H1 (cell line): ENCODE results near the gene WDR7. TPM values are rescaled to one million over a fixed set of nuclear protein-coding genes. Genes with fewer than 3 reads are reported as not detected.

Source experiments
- CTCF ChIA-PET: fragments of 300-600 bp; sonication (Branson Sonifier 250); formaldehyde crosslinking; loops from one replicate; lab custom pipeline; 2021; ENCODE audit not compliant: partially characterized antibody; lab: Charles Lee
- POLR2A ChIA-PET: fragments of 300-600 bp; sonication (Branson Sonifier 250); formaldehyde crosslinking; loops from one replicate; lab custom pipeline; 2021; ENCODE audit warnings: inconsistent platforms; ENCODE audit not compliant: partially characterized antibody; lab: Charles Lee
- DNase-seq, 2 experiments: peaks; one replicate each; pipeline versions ENCODE4 v3.0.0 to v3.0.0-alpha.2; 2010 to 2022; ENCODE audit warnings: low spot score in 2 of 2, low read depth in 1 of 2, mixed read lengths in 1 of 2
- FAIRE-seq: peaks from 2 replicates; lab custom pipeline; 2011; peaks lifted over from hg19 to GRCh38; lab: Jason Lieb, UNC
- H2AFZ ChIP-seq: 2 replicates; pipeline ENCODE4 v1.8.1; 2012; ENCODE audit warnings: low read length, inconsistent platforms
- H2AK5ac ChIP-seq: 2 replicates; pipeline ENCODE4 v1.6.1; 2013; ENCODE audit warnings: low read depth, low read length
- H2BK120ac ChIP-seq: replicated peaks from 2 replicates; pipeline ENCODE3; 2013; ENCODE audit warnings: low read depth, low read length, inconsistent platforms
- H2BK12ac ChIP-seq: 2 replicates; pipeline ENCODE4 v1.6.1; 2013; ENCODE audit warnings: low read depth, low read length
- H2BK15ac ChIP-seq: 2 replicates; pipeline ENCODE4 v1.6.1; 2013; ENCODE audit warnings: low read length
- H2BK20ac ChIP-seq: 2 replicates; pipeline ENCODE4 v1.6.1; 2013; ENCODE audit warnings: low read length
- H2BK5ac ChIP-seq: 2 replicates; pipeline ENCODE4 v1.6.1; 2013; ENCODE audit warnings: low read depth, low read length
- H3K14ac ChIP-seq: 2 replicates; pipeline ENCODE4 v1.6.1; 2013; ENCODE audit warnings: inconsistent platforms; ENCODE audit not compliant: insufficient read length
- H3K18ac ChIP-seq: 2 replicates; pipeline ENCODE4 v1.6.1; 2013; ENCODE audit warnings: low read length; ENCODE audit errors: extremely low read depth
- H3K23ac ChIP-seq: 2 replicates; pipeline ENCODE4 v1.6.1; 2013; ENCODE audit warnings: inconsistent platforms; ENCODE audit not compliant: insufficient read length
- H3K23me2 ChIP-seq: 2 replicates; pipeline ENCODE4 v1.6.1; 2013; ENCODE audit warnings: low read depth, low read length
- H3K27ac ChIP-seq: 2 replicates; pipeline ENCODE4 v1.6.1; 2011; ENCODE audit warnings: low read depth, low read length, inconsistent platforms
- H3K27me3 ChIP-seq, 4 experiments: replicated peaks in 1 of 4; 1 replicate in 1 of 4; 2 replicates in 3 of 4; pipeline versions ENCODE4 v1.6.1 to v1.8.1; 2011 to 2013; ENCODE audit warnings: low read length in 3 of 4, mild to moderate bottlenecking in 3 of 4, inconsistent platforms in 2 of 4, mixed read lengths in 2 of 4, moderate library complexity in 1 of 4; ENCODE audit not compliant: control insufficient read depth in 3 of 4, insufficient read depth in 3 of 4; ENCODE audit errors: extremely low read depth in 1 of 4
- H3K36me3 ChIP-seq, 4 experiments: 2 replicates each; pipeline versions ENCODE4 v1.6.1 to v1.8.1; 2011 to 2013; ENCODE audit warnings: mild to moderate bottlenecking in 4 of 4, low read length in 3 of 4, moderate library complexity in 2 of 4, control low read depth in 1 of 4, inconsistent platforms in 1 of 4; ENCODE audit not compliant: insufficient read depth in 4 of 4, control insufficient read depth in 2 of 4
- H3K4ac ChIP-seq: replicated peaks from 2 replicates; pipeline ENCODE3; 2013; ENCODE audit warnings: low read length, low read depth, mixed read lengths, inconsistent platforms; ENCODE audit not compliant: insufficient read length
- H3K4me1 ChIP-seq, 4 experiments: replicated peaks in 1 of 4; 1 replicate in 1 of 4; 2 replicates in 3 of 4; pipeline versions ENCODE4 v1.6.1 to v1.8.1; 2011 to 2013; ENCODE audit warnings: low read length in 3 of 4, inconsistent platforms in 2 of 4, mixed read lengths in 1 of 4; ENCODE audit not compliant: insufficient read depth in 4 of 4, control insufficient read depth in 3 of 4
- H3K4me2 ChIP-seq, 2 experiments: 2 replicates each; pipeline versions ENCODE4 v1.6.1 to v1.8.1; 2011 to 2013; ENCODE audit warnings: low read depth in 2 of 2, low read length in 2 of 2, control low read depth in 1 of 2, inconsistent platforms in 1 of 2, mild to moderate bottlenecking in 1 of 2; ENCODE audit not compliant: insufficient read depth in 1 of 2
- H3K4me3 ChIP-seq, 4 experiments: fragments of 200-600, 300-600 bp in 1 of 4; sonication (generic), shearing (Covaris generic), sonication (Bioruptor Twin) in 1 of 4; 2 replicates each; pipeline versions ENCODE4 v1.5.1 to v1.8.1; 2011 to 2016; ENCODE audit warnings: low read length in 4 of 4, low read depth in 3 of 4, control low read depth in 2 of 4, inconsistent platforms in 2 of 4, mild to moderate bottlenecking in 2 of 4, mixed read lengths in 1 of 4, moderate library complexity in 1 of 4; ENCODE audit not compliant: insufficient read depth in 2 of 4; ENCODE audit errors: extremely low read depth in 1 of 4
- H3K56ac ChIP-seq: replicated peaks from 2 replicates; pipeline ENCODE3; 2013; ENCODE audit warnings: low read depth, mild to moderate bottlenecking, mixed read lengths, low read length, inconsistent platforms; ENCODE audit not compliant: insufficient read length
- H3K79me1 ChIP-seq: 2 replicates; pipeline ENCODE4 v1.6.1; 2013; ENCODE audit warnings: low read depth, low read length, control low read depth
- H3K79me2 ChIP-seq, 2 experiments: 2 replicates each; pipeline versions ENCODE4 v1.6.1 to v1.8.1; 2012 to 2013; ENCODE audit warnings: low read length in 2 of 2, mild to moderate bottlenecking in 2 of 2, inconsistent platforms in 1 of 2; ENCODE audit not compliant: insufficient read depth in 2 of 2, control insufficient read depth in 1 of 2
- H3K9ac ChIP-seq, 4 experiments: replicated peaks in 1 of 4; 1 replicate in 1 of 4; 2 replicates in 3 of 4; pipeline versions ENCODE4 v1.6.1 to v1.8.1; 2011 to 2013; ENCODE audit warnings: low read depth in 3 of 4, low read length in 3 of 4, control low read depth in 2 of 4, mild to moderate bottlenecking in 2 of 4, moderate library complexity in 2 of 4, inconsistent platforms in 1 of 4; ENCODE audit errors: extremely low read depth in 1 of 4
- H3K9me3 ChIP-seq, 2 experiments: 2 replicates each; pipeline versions ENCODE4 v1.6.1 to v1.8.1; 2012 to 2013; ENCODE audit warnings: mild to moderate bottlenecking in 2 of 2, moderate library complexity in 2 of 2, control low read depth in 1 of 2, inconsistent platforms in 1 of 2, low read depth in 1 of 2, low read length in 1 of 2, mixed read lengths in 1 of 2; ENCODE audit not compliant: insufficient read depth in 2 of 2
- H4K20me1 ChIP-seq, 2 experiments: replicated peaks in 1 of 2; 2 replicates each; pipeline versions ENCODE3 to v1.8.1; 2011 to 2013; ENCODE audit warnings: inconsistent platforms in 2 of 2, low read length in 2 of 2, mild to moderate bottlenecking in 1 of 2; ENCODE audit not compliant: insufficient read depth in 2 of 2, control insufficient read depth in 1 of 2
- H4K5ac ChIP-seq: 2 replicates; pipeline ENCODE4 v1.6.1; 2013; ENCODE audit warnings: low read length, low read depth, mixed read lengths, inconsistent platforms; ENCODE audit not compliant: insufficient read length
- H4K8ac ChIP-seq: 2 replicates; pipeline ENCODE4 v1.8.0; 2013; ENCODE audit warnings: mild to moderate bottlenecking, moderate library complexity, low read length, inconsistent platforms; ENCODE audit not compliant: insufficient read depth; ENCODE audit errors: extremely low read depth
- H4K91ac ChIP-seq: replicated peaks from 2 replicates; pipeline ENCODE3; 2013; ENCODE audit warnings: low read length, mixed read lengths, inconsistent platforms; ENCODE audit not compliant: insufficient read length
- E2F6 ChIP-seq: IDR thresholded peaks from 2 replicates; pipeline ENCODE4 v1.6.1; 2012; ENCODE audit warnings: inconsistent platforms
- SIRT6 ChIP-seq: IDR thresholded peaks from one replicate; pipeline ENCODE4 v1.7.1; 2012; ENCODE audit warnings: low read length, inconsistent platforms
- SUZ12 ChIP-seq: fragments of 200-600 bp; sonication (generic); IDR thresholded peaks from 2 replicates; pipeline ENCODE4 v1.6.1; 2012; ENCODE audit warnings: mild to moderate bottlenecking, inconsistent platforms, low read length, moderate library complexity, mixed read lengths
- WGBS, 2 experiments: shearing (Covaris generic) in 1 of 2; methylation state at CpG; one replicate each; pipeline versions ENCODE4 v1.1.6 to v1.1.7; 2013 to 2015; ENCODE audit warnings: low lambda C conversion rate in 2 of 2, mixed read lengths in 2 of 2, inconsistent platforms in 1 of 2, low coverage in 1 of 2, missing lambda C conversion rate in 1 of 2; ENCODE audit not compliant: insufficient replicate concordance in 2 of 2, insufficient coverage in 1 of 2, insufficient read length in 1 of 2; ENCODE audit errors: extremely low coverage in 1 of 2, missing lambda C conversion rate in 1 of 2; 5-methylcytosine and 5-hydroxymethylcytosine counted together
- polyA plus RNA-seq, 7 experiments: library from polyadenylated mRNA; depleted of rRNA in 3 of 7; stranded (reverse) in 5 of 7; unstranded in 2 of 7; fragments of >200 nt in 5 of 7; fragments of 200-250 nt in 2 of 7; gene quantifications; 1 replicate in 5 of 7; 2 replicates in 1 of 7; 4 replicates in 1 of 7; pipeline versions ENCODE4 v1.2.1 to v1.2.3, GENCODE V29; 2011 to 2013; ENCODE audit warnings: missing spikeins in 2 of 7, mixed read lengths in 2 of 7
- total RNA-seq: library from RNA; stranded (reverse); fragmentation: NEBNext Ultra II Directional; extraction: Animal tissue kit (Norgen Biotek cat#: 25700); gene quantifications from 2 replicates; pipeline ENCODE4 v1.2.1, GENCODE V29; 2021

WDR7 gene
- total and polyA plus RNA-seq, 2 of the 8 experiments (the other 6 are each of a cell fraction or from before 2014, with no cell fraction given), result 5.5 to 15.2 TPM

GRCh38 chr18:56691530-56691929, 40.4 kb downstream of the WDR7 start:
- Histone ChIP-seq H3K36me3 (peaks cover 0 to 3% (median 0%) of the 10 kb centered on the region in 4 experiments; a peak in 1 of 8 replicates), H3K9me3 (no peaks in the 10 kb centered on the region), H4K20me1 (peaks cover 0 to 1% of the 10 kb centered on the region in 2 experiments), H2BK20ac (no peak overlapping the region), H3K9ac (no peak overlapping the region), H2AK5ac (no peak overlapping the region), H3K27ac (no peak overlapping the region), H3K4me3 (no peak overlapping the region), H3K4me1 (no peaks in the 10 kb centered on the region), H3K23ac (no peak overlapping the region), H2BK5ac (no peak overlapping the region), H3K4ac (no peak overlapping the region), H3K14ac (no peak overlapping the region), H4K8ac (no peak overlapping the region), H3K4me2 (no peak overlapping the region), H4K91ac (no peak overlapping the region), H2BK120ac (no peak overlapping the region), H2BK12ac (no peak overlapping the region), H3K23me2 (no peaks in the 10 kb centered on the region), H2AFZ (no peak overlapping the region), H2BK15ac (no peak overlapping the region), H3K79me2 (no peaks in the 10 kb centered on the region), H3K79me1 (no peaks in the 10 kb centered on the region), H3K27me3 (no peaks in the 10 kb centered on the region), H3K18ac (no peak overlapping the region), H3K56ac (no peak overlapping the region), H4K5ac (no peak overlapping the region)
- TF ChIP-seq SUZ12 (no peak), SIRT6 (no peak), E2F6 (no peak)
- FAIRE-seq (no peak), DNase-seq (no peak)
- ChIA-PET CTCF (no interaction called here), POLR2A (no interaction called here)
- WGBS, 2 experiments, result 86% methylated on average over 2 of the region's 2 CpGs; no CpG with 5 or more reads in 1 of the 2 experiments
